Brain microvascular endothelial cell (primary cell): Measurements from ENCODE around the gene ZFYVE1.
"Not testable (repeated sequence)": the region's sequence is repeated elsewhere in the genome, so short reads cannot be mapped to it uniquely, and the experiment has no call there.

Source experiments
- DNase-seq: peaks from one replicate; pipeline ENCODE4 v3.0.0-alpha.2; 2020
- H3K27ac ChIP-seq: fragments of 250-450 bp; sonication (Bioruptor Pico); 2 replicates; pipeline ENCODE4 v1.5.1; 2020; ENCODE audit warnings: mild to moderate bottlenecking, moderate library complexity
- H3K27me3 ChIP-seq: fragments of 250-450 bp; sonication (Bioruptor Pico); replicated peaks from 2 replicates; pipeline ENCODE4 v1.5.1; 2020; ENCODE audit warnings: mild to moderate bottlenecking
- H3K36me3 ChIP-seq: fragments of 250-450 bp; sonication (Bioruptor Pico); replicated peaks from 2 replicates; pipeline ENCODE4 v1.5.1; 2020; ENCODE audit warnings: mild to moderate bottlenecking
- H3K4me3 ChIP-seq: 2 replicates; pipeline ENCODE4 v1.5.1; 2011; ENCODE audit warnings: low read depth, mild to moderate bottlenecking, control low read depth, low read length, moderate library complexity
- CTCF ChIP-seq: IDR thresholded peaks from 2 replicates; pipeline ENCODE4 v1.5.1; 2011; ENCODE audit warnings: low read depth, mild to moderate bottlenecking, moderate library complexity, low read length, control low read depth, inconsistent platforms; ENCODE audit errors: missing control alignments
- in situ Hi-C: cut with HindIII; loops from 2 replicates; pipeline ENCODE4 v1.10.0; 2017; ENCODE audit warnings: low sequenced_read_pairs, low pct_ligation_motif_present

The ZFYVE1 gene

GRCh38 chr14:73026243-73026844 is 562 bp downstream of the ZFYVE1 start:
- peak overlapping the region; percentile 82 for H3K4me3 ChIP-seq
- TF ChIP-seq CTCF = no peak
- H3K27me3 ChIP-seq = no peaks in the 10 kb centered on the region
- in situ Hi-C loops = no loop called here
- no peak for DNase-seq
- peak overlapping the region; percentile 67 for H3K27ac ChIP-seq
- H3K36me3 ChIP-seq = peaks cover 17% of the 10 kb centered on the region

- Histone ChIP-seq H3K27ac (no peak overlapping the region), H3K4me3 (peak overlapping the region; percentile 12), H3K27me3 (no peaks in the 10 kb centered on the region), H3K36me3 (peaks cover 18% of the 10 kb centered on the region)
- no peak for TF ChIP-seq CTCF
- in situ Hi-C loops = no loop called here
- no peak for DNase-seq
Observed at GRCh38 chr14:73025544-73025943, 1.4 kb downstream of the ZFYVE1 start.

- H3K27me3 ChIP-seq = no peaks in the 10 kb centered on the region
- H3K36me3 ChIP-seq = peaks cover 23% of the 10 kb centered on the region
- TF ChIP-seq CTCF = no peak
- H3K27ac ChIP-seq = no peak overlapping the region
- in situ Hi-C loops = no loop called here
- no peak overlapping the region for H3K4me3 ChIP-seq
- DNase-seq = no peak
Observed at GRCh38 chr14:73022051-73022450, 4.9 kb downstream of the ZFYVE1 start.

- H3K4me3 ChIP-seq, H3K36me3 ChIP-seq, DNase-seq, in situ Hi-C loops, H3K27me3 ChIP-seq, H3K27ac ChIP-seq: not testable (repeated sequence)
Observed at GRCh38 chr14:73016011-73016410, 10.9 kb downstream of the ZFYVE1 start.

GRCh38 chr14:73015552-73015951 is 11.4 kb downstream of the ZFYVE1 start:
- H3K27ac ChIP-seq, H3K36me3 ChIP-seq, in situ Hi-C loops, H3K27me3 ChIP-seq, H3K4me3 ChIP-seq, DNase-seq: not testable (repeated sequence)

- DNase-seq = no peak
- H3K27ac ChIP-seq = no peak overlapping the region
- H3K4me3 ChIP-seq = no peak overlapping the region
- no peak for TF ChIP-seq CTCF
- peaks cover 4% of the 10 kb centered on the region for H3K36me3 ChIP-seq
- H3K27me3 ChIP-seq = no peaks in the 10 kb centered on the region
- in situ Hi-C loops = no loop called here
Observed at GRCh38 chr14:73014105-73014504, 12.8 kb downstream of the ZFYVE1 start.

GRCh38 chr14:73011189-73011588 is 15.7 kb downstream of the ZFYVE1 start:
- H3K27ac ChIP-seq, DNase-seq, H3K27me3 ChIP-seq, H3K36me3 ChIP-seq, in situ Hi-C loops, H3K4me3 ChIP-seq: not testable (repeated sequence)
